GM12878 (cell line): ENCODE results near the gene CLIC3. TPM values are rescaled to one million over a fixed set of nuclear protein-coding genes. Genes with fewer than 3 reads are reported as not detected.
A peak's percentile ranks its signal among the peaks of the same experiment; 100 is the strongest.

Source experiments
- ATAC-seq: fragments of 200-7000 bp; cut with Tn5 transposase; 3 replicates; pipeline ENCODE4 v1.9.1; 2020; ENCODE audit warnings: mild to moderate bottlenecking, moderate library complexity
- Bru-seq: library from RNA; stranded (reverse); fragments of 400-500 nt; gene quantifications from one replicate; lab custom pipeline; 2021; lab: Mats Ljungman, UMichigan
- BruChase-seq, 2 experiments: library from RNA; stranded (reverse); fragments of 400-500 nt; gene quantifications; one replicate each; lab custom pipeline; 2021; lab: Mats Ljungman, UMichigan
- BruUV-seq: library from RNA; stranded (reverse); fragments of 400-500 nt; replicated peaks from 2 replicates; lab custom pipeline; 2021; lab: Mats Ljungman, UMichigan
- CTCF ChIA-PET: fragments of 300-600 bp; sonication (Branson Sonifier 250); formaldehyde crosslinking; extraction: SDS; loops from one replicate; lab custom pipeline; 2021; ENCODE audit warnings: inconsistent platforms; lab: Yijun Ruan, JAX
- POLR2A ChIA-PET: fragments of 350-600 bp; formaldehyde crosslinking; extraction: SDS; loops from one replicate; lab custom pipeline; 2021; ENCODE audit warnings: inconsistent platforms; lab: Charles Lee
- RAD21 ChIA-PET: fragments of 300-600 bp; sonication (Branson Sonifier 250); formaldehyde crosslinking; loops from one replicate; lab custom pipeline; 2023; ENCODE audit warnings: antibody characterized with exemption; ENCODE audit not compliant: unreplicated experiment; lab: Charles Lee
- SMC1A ChIA-PET: fragments of 300-600 bp; sonication (Branson Sonifier 250); formaldehyde crosslinking; loops from one replicate; lab custom pipeline; 2023; ENCODE audit not compliant: unreplicated experiment, uncharacterized antibody; lab: Charles Lee
- DNase-seq: peaks from one replicate; pipeline ENCODE4 v3.0.0-alpha.2; 2011; ENCODE audit warnings: low read depth, low spot score
- FAIRE-seq: peaks from 3 replicates; lab custom pipeline; 2011; peaks lifted over from hg19 to GRCh38; lab: Jason Lieb, UNC
- H2AFZ ChIP-seq: 2 replicates; pipeline ENCODE4 v1.6.0; 2011; ENCODE audit warnings: low read depth, low read length, control low read depth; ENCODE audit not compliant: control insufficient read depth
- H3K27ac ChIP-seq: 2 replicates; pipeline ENCODE4 v1.5.1; 2011; ENCODE audit warnings: control low read depth; ENCODE audit not compliant: control insufficient read depth, insufficient read depth
- H3K27me3 ChIP-seq, 2 experiments: replicated peaks in 1 of 2; 2 replicates each; pipeline versions ENCODE4 v1.6.0 to v1.6.1; 2011; ENCODE audit warnings: low read length in 1 of 2; ENCODE audit not compliant: control insufficient read depth in 2 of 2, insufficient read depth in 2 of 2
- H3K36me3 ChIP-seq, 2 experiments: 2 replicates each; pipeline ENCODE4 v1.5.1; 2011; ENCODE audit warnings: low read length in 1 of 2; ENCODE audit not compliant: control insufficient read depth in 2 of 2, insufficient read depth in 2 of 2
- H3K4me1 ChIP-seq: 2 replicates; pipeline ENCODE4 v1.6.1; 2011; ENCODE audit warnings: mild to moderate bottlenecking, low read length, moderate library complexity, mixed read lengths; ENCODE audit not compliant: control insufficient read depth, insufficient read depth
- H3K4me2 ChIP-seq: 2 replicates; pipeline ENCODE4 v1.6.0; 2011; ENCODE audit warnings: control low read depth; ENCODE audit not compliant: control insufficient read depth, insufficient read depth
- H3K4me3 ChIP-seq: fragments of 200-600 bp; sonication (generic); 2 replicates; pipeline ENCODE4 v1.5.1; 2016
- H3K79me2 ChIP-seq: 2 replicates; pipeline ENCODE4 v1.6.0; 2011; ENCODE audit warnings: low read length; ENCODE audit not compliant: control insufficient read depth, insufficient read depth
- H3K9ac ChIP-seq: 2 replicates; pipeline ENCODE4 v1.8.0; 2011; ENCODE audit warnings: low read length, control low read depth, mixed read lengths; ENCODE audit not compliant: control insufficient read depth, insufficient read depth
- H3K9me3 ChIP-seq: replicated peaks from 3 replicates; pipeline ENCODE4 v1.5.1; 2011; ENCODE audit warnings: mild to moderate bottlenecking, low read length; ENCODE audit not compliant: control insufficient read depth, insufficient read depth
- H4K20me1 ChIP-seq: 2 replicates; pipeline ENCODE4 v1.6.0; 2011; ENCODE audit not compliant: control insufficient read depth, insufficient read depth
- BCL11A ChIP-seq: IDR thresholded peaks from 2 replicates; pipeline ENCODE4 v1.6.1; 2011; ENCODE audit warnings: low read depth, low read length
- CREM ChIP-seq: IDR thresholded peaks from 2 replicates; pipeline ENCODE4 v1.6.1; 2014; ENCODE audit warnings: antibody characterized with exemption, low read depth
- DPF2 ChIP-seq: fragments of 450-650 bp; IDR thresholded peaks from 2 replicates; pipeline ENCODE4 v1.6.1; 2017; ENCODE audit warnings: mild to moderate bottlenecking
- NFIC ChIP-seq: IDR thresholded peaks from 2 replicates; pipeline ENCODE4 v1.6.1; 2012; ENCODE audit warnings: low read depth, mild to moderate bottlenecking, inconsistent platforms, low read length, moderate library complexity
- PAX5 ChIP-seq: IDR thresholded peaks from 2 replicates; pipeline ENCODE4 v1.6.1; 2011; ENCODE audit warnings: low read depth, low read length, borderline replicate concordance
- RUNX3 ChIP-seq: IDR thresholded peaks from 2 replicates; pipeline ENCODE4 v1.6.1; 2012; ENCODE audit warnings: low read length, inconsistent platforms
- SIX5 ChIP-seq: IDR thresholded peaks from 2 replicates; pipeline ENCODE4 v1.6.1; 2011; ENCODE audit warnings: mild to moderate bottlenecking, low read depth, low read length, moderate library complexity; ENCODE audit not compliant: severe bottlenecking
- SREBF1 ChIP-seq: IDR thresholded peaks from 2 replicates; pipeline ENCODE4 v1.6.1; 2012; ENCODE audit warnings: mild to moderate bottlenecking, low read length
- TCF12 ChIP-seq: IDR thresholded peaks from 2 replicates; pipeline ENCODE4 v1.6.1; 2011; ENCODE audit warnings: low read depth, mild to moderate bottlenecking, low read length
- ZBED1 ChIP-seq: IDR thresholded peaks from 2 replicates; pipeline ENCODE4 v1.6.1; 2016; ENCODE audit warnings: borderline replicate concordance
- WGBS: methylation state at CpG from one replicate; pipeline ENCODE4 v1.1.6; 2016; ENCODE audit warnings: low lambda C conversion rate; ENCODE audit not compliant: insufficient replicate concordance, insufficient coverage; ENCODE audit errors: missing lambda C conversion rate; 5-methylcytosine and 5-hydroxymethylcytosine counted together
- in situ Hi-C: fragments of 300-500 bp; cut with MboI; formaldehyde crosslinking; loops from 9 replicates; pipeline ENCODE4 v1.14.3; 2018; ENCODE audit warnings: mixed read lengths
- intact Hi-C: fragments of 100-400 bp; cut with micrococcal nuclease; formaldehyde crosslinking; loops from one replicate; pipeline ENCODE4 v1.14.2; 2022; ENCODE audit not compliant: unreplicated experiment
- long read RNA-seq, 2 experiments: library from polyadenylated mRNA; unstranded; transcript quantifications; one replicate each; pipeline ENCODE4 v2.0.0, GENCODE V29; 2019 to 2020
- polyA minus RNA-seq, 3 experiments: library from RNA; depleted of rRNA, polyadenylated mRNA; stranded (reverse); fragments of >200 nt; gene quantifications; 2 replicates each; pipeline ENCODE4 v1.2.3, GENCODE V29; 2011
- polyA plus RNA-seq, 11 experiments: library from polyadenylated mRNA; depleted of rRNA in 4 of 11; unstranded in 6 of 11; stranded (reverse) in 5 of 11; fragments of >200 nt; fragmentation: Nextera tagmentation in 4 of 11; fragmentation: Illumina TruSeq in 1 of 11; extraction: Ambion mirVana in 4 of 11; extraction: Trizol in 1 of 11; gene quantifications; 1 replicate in 1 of 11; 2 replicates in 10 of 11; pipeline versions ENCODE4 v1.2.1 to v1.2.3, GENCODE V29; 2011 to 2016; ENCODE audit warnings: inconsistent platforms in 2 of 11, missing spikeins in 2 of 11, low read depth in 1 of 11
- total RNA-seq, 4 experiments: library from RNA; depleted of rRNA in 3 of 4; stranded (reverse); fragments of >200 nt in 3 of 4; fragmentation: Illumina TruSeq in 1 of 4; extraction: Trizol in 1 of 4; gene quantifications; 2 replicates each; pipeline versions ENCODE4 v1.2.1 to v1.2.3, GENCODE V29; 2013 to 2021
- TF ChIP-seq, protein P1 (sequence below): fragments of 450-650 bp; conservative IDR thresholded peaks from 2 replicates; pipeline ENCODE4 v1.6.1; 2017; ENCODE audit warnings: mild to moderate bottlenecking, moderate library complexity
- TF ChIP-seq, protein P2 (sequence below): IDR thresholded peaks from 2 replicates; pipeline ENCODE4 v1.6.1; 2012; ENCODE audit warnings: low read depth, low read length, improper control_type of control experiment

The CLIC3 gene, protein sequence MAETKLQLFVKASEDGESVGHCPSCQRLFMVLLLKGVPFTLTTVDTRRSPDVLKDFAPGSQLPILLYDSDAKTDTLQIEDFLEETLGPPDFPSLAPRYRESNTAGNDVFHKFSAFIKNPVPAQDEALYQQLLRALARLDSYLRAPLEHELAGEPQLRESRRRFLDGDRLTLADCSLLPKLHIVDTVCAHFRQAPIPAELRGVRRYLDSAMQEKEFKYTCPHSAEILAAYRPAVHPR
- not detected in 2 replicates for total RNA-seq (2013; cell fraction: nucleolus; rRNA removed)
- total RNA-seq (2014; rRNA removed) (not detected in 2 replicates), total RNA-seq (2014; rRNA removed; fragmentation: Illumina TruSeq; extraction: Trizol) (not detected in 2 replicates), total RNA-seq (2021) (not detected in 2 replicates), polyA plus RNA-seq (2011; rRNA removed) (not detected in 2 replicates), polyA plus RNA-seq (2014; fragmentation: Illumina TruSeq; extraction: Trizol) (not detected in 2 replicates), polyA plus RNA-seq (2014; fragmentation: Nextera tagmentation; extraction: Ambion mirVana) (not detected), polyA plus RNA-seq (2014; rRNA removed) (0.25 TPM in 1 of 2 replicates, not detected in the other), polyA plus RNA-seq (2016; fragmentation: Nextera tagmentation; extraction: Ambion mirVana) (under 1 TPM in 1 of 2 experiments, not detected in 1; 0.31 TPM), polyA minus RNA-seq (2011; rRNA and poly(A)+ RNA removed) (not detected in 2 replicates), Bru-seq, nascent RNA (not detected), BruChase-seq, experiment 1, labeled RNA remaining after a 6-hour chase (not detected), BruChase-seq, experiment 2, labeled RNA remaining after a 2-hour chase (not detected)
- not detected for polyA plus RNA-seq (2011; ENCODE audit: low read depth)
- not detected in 2 replicates for polyA plus RNA-seq (2011; cell fraction: cytosol; rRNA removed)
- not detected in 2 replicates for polyA plus RNA-seq (2011; cell fraction: nucleus; rRNA removed)
- 0.18 TPM in 1 of 2 replicates, not detected in the other for polyA plus RNA-seq (2012)
- polyA minus RNA-seq (2011; cell fraction: cytosol; rRNA and poly(A)+ RNA removed) = 0.94 and 1.6 TPM in 2 replicates
- polyA minus RNA-seq (2011; cell fraction: nucleus; rRNA and poly(A)+ RNA removed) = not detected in 2 replicates
- long read RNA-seq, experiment 1 = 0 reads
- long read RNA-seq, experiment 2 = 0 reads

- WGBS = 11% methylated on average over 34 of the region's 35 CpGs
- ATAC-seq (no peak), FAIRE-seq (no peak), DNase-seq (no peak)
- in situ Hi-C loops = no loop called here
- Histone ChIP-seq H3K4me1 (peaks cover 45% of the 10 kb centered on the region), H3K4me2 (peak within 1 kb of the TSS; percentile 17), H4K20me1 (no peaks in the 10 kb centered on the region), H3K36me3 (no peaks in the 10 kb centered on the region), H3K27ac (no peak within 1 kb of the TSS), H3K79me2 (no peaks in the 10 kb centered on the region; the same call in 1 of the 2 replicates), H3K4me3 (no peak within 1 kb of the TSS), H3K9me3 (no peaks in the 10 kb centered on the region), H2AFZ (no peak within 1 kb of the TSS), H3K27me3 (peaks cover 2 to 6% of the 10 kb centered on the region in 2 experiments; a peak in 3 of 4 replicates), H3K9ac (no peak within 1 kb of the TSS)
- ChIA-PET SMC1A (interaction anchor here (1.0 kb wide), 1 partner anchor 39 kb away, joined by 3 read pairs; no protein-coding TSS in a partner anchor), POLR2A (interaction anchor here (0.5 to 0.9 kb wide), 3 partner anchors 30 to 297 kb away, joined by 3 to 4 read pairs (median 3); no protein-coding TSS in a partner anchor), RAD21 (interaction anchor here (0.9 to 1.4 kb wide), 3 partner anchors 38 to 71 kb away, joined by 3 to 8 read pairs (median 5); no protein-coding TSS in a partner anchor), CTCF (interaction anchor here (0.6 to 2.1 kb wide), 7 partner anchors 9 to 538 kb away, joined by 3 to 9 read pairs (median 4); no protein-coding TSS in a partner anchor)
- intact Hi-C loops = no loop called here
- no TSS peak for BruUV-seq
- no peak for TF ChIP-seq PAX5
- TF ChIP-seq, protein P1, sequence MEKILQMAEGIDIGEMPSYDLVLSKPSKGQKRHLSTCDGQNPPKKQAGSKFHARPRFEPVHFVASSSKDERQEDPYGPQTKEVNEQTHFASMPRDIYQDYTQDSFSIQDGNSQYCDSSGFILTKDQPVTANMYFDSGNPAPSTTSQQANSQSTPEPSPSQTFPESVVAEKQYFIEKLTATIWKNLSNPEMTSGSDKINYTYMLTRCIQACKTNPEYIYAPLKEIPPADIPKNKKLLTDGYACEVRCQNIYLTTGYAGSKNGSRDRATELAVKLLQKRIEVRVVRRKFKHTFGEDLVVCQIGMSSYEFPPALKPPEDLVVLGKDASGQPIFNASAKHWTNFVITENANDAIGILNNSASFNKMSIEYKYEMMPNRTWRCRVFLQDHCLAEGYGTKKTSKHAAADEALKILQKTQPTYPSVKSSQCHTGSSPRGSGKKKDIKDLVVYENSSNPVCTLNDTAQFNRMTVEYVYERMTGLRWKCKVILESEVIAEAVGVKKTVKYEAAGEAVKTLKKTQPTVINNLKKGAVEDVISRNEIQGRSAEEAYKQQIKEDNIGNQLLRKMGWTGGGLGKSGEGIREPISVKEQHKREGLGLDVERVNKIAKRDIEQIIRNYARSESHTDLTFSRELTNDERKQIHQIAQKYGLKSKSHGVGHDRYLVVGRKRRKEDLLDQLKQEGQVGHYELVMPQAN = no peak
- 0 out of 2 replicates have a peak, but pooled peaks have one; percentile 13 for TF ChIP-seq RUNX3
- no peak for TF ChIP-seq DPF2
- no peak for TF ChIP-seq SREBF1
- no peak for TF ChIP-seq CREM
- TF ChIP-seq BCL11A = no peak
- TF ChIP-seq, protein P2, sequence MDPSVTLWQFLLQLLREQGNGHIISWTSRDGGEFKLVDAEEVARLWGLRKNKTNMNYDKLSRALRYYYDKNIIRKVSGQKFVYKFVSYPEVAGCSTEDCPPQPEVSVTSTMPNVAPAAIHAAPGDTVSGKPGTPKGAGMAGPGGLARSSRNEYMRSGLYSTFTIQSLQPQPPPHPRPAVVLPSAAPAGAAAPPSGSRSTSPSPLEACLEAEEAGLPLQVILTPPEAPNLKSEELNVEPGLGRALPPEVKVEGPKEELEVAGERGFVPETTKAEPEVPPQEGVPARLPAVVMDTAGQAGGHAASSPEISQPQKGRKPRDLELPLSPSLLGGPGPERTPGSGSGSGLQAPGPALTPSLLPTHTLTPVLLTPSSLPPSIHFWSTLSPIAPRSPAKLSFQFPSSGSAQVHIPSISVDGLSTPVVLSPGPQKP = no peak
- TF ChIP-seq NFIC = no peak
- TF ChIP-seq ZBED1 = no peak
- TF ChIP-seq TCF12 = 0 out of 2 replicates have a peak, but pooled peaks have one; percentile 54
- no peak for TF ChIP-seq SIX5
Observed at GRCh38 chr9:136996361-136997292, at the start of gene CLIC3. TSS of gene CLIC3 (minus strand) at chr9:136996568. CDS start at chr9:136996543, 25 bp downstream.
